Measurements from ENCODE around the gene MEPCE.

The MEPCE gene

GRCh38 chr7:100466653-100467605 lies 37.3 kb downstream of the MEPCE start:
- Histone ChIP-seq H3K4me3 (replicated peaks; ENCODE audit: low read depth, low read length) (no peak overlapping the region), H3K27me3 (replicated peaks; ENCODE audit: control insufficient read depth, insufficient read depth, low read length) (no peaks in the 10 kb centered on the region), H3K36me3 (ENCODE audit: control insufficient read depth, insufficient read depth, low read length) (peaks cover 24% of the 10 kb centered on the region)
- TF ChIP-seq, protein P1, sequence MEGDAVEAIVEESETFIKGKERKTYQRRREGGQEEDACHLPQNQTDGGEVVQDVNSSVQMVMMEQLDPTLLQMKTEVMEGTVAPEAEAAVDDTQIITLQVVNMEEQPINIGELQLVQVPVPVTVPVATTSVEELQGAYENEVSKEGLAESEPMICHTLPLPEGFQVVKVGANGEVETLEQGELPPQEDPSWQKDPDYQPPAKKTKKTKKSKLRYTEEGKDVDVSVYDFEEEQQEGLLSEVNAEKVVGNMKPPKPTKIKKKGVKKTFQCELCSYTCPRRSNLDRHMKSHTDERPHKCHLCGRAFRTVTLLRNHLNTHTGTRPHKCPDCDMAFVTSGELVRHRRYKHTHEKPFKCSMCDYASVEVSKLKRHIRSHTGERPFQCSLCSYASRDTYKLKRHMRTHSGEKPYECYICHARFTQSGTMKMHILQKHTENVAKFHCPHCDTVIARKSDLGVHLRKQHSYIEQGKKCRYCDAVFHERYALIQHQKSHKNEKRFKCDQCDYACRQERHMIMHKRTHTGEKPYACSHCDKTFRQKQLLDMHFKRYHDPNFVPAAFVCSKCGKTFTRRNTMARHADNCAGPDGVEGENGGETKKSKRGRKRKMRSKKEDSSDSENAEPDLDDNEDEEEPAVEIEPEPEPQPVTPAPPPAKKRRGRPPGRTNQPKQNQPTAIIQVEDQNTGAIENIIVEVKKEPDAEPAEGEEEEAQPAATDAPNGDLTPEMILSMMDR (IDR thresholded peaks at IDR 0.05; ENCODE audit: insufficient read depth, low read length, poor library complexity, severe bottlenecking) = no peak
- DNase-seq (ENCODE audit: extremely low read depth, insufficient read length) = no peak

GRCh38 chr7:100467638-100468373 lies 38.2 kb downstream of the MEPCE start:
- TF ChIP-seq, protein P1 (IDR thresholded peaks at IDR 0.05; ENCODE audit: insufficient read depth, low read length, poor library complexity, severe bottlenecking) = no peak
- Histone ChIP-seq H3K4me3 (replicated peaks; ENCODE audit: low read depth, low read length) (no peak overlapping the region), H3K36me3 (ENCODE audit: control insufficient read depth, insufficient read depth, low read length) (peaks cover 24% of the 10 kb centered on the region), H3K27me3 (replicated peaks; ENCODE audit: control insufficient read depth, insufficient read depth, low read length) (no peaks in the 10 kb centered on the region)
- no peak for DNase-seq (ENCODE audit: extremely low read depth, insufficient read length)

DNA sequence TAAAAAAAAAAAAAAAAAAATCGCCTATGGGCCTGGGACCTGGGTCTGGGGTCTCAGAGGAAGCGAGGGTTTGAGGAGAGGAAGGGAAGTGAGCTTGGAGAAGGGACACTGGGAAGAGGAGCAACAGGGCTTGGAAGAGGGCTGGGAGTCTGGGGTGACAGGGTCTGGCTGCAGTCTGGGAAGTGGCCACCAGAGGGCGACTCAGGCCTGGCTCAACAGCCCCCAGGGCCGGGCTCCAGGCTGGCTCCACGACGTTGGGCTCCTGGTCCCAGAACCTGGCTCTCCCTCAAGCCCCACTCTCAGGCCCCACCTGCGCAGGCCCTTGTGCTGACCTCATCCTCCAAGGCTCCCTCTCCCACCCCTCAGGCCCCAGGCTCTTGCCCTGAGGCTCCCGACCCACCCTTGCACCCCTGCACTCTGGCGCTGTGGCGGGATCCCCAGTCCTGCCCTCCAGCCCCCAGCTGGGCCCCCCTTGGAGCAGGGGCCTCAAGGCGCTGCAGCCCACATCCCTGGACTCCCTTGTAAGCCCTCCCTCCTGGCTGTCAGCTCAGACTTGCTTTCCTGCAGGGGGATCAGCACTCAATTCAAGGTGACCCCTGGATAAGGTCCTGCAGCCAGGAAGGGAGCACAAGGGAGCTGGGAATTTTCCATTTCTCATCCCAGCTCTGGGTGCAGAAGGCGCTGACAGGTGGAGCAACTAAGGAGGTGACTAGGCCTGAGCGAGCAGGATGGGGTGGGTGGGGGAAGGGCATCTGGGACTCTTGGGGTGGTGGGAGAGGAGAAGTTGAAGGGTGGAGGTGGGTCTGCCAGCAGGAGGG lies 39.8 kb downstream of the MEPCE start:
- TF ChIP-seq, protein P1 (IDR thresholded peaks at IDR 0.05; ENCODE audit: insufficient read depth, low read length, poor library complexity, severe bottlenecking) = peak; percentile 98
- peaks cover 25% of the 10 kb centered on the region for H3K36me3 ChIP-seq (ENCODE audit: control insufficient read depth, insufficient read depth, low read length)

DNA sequence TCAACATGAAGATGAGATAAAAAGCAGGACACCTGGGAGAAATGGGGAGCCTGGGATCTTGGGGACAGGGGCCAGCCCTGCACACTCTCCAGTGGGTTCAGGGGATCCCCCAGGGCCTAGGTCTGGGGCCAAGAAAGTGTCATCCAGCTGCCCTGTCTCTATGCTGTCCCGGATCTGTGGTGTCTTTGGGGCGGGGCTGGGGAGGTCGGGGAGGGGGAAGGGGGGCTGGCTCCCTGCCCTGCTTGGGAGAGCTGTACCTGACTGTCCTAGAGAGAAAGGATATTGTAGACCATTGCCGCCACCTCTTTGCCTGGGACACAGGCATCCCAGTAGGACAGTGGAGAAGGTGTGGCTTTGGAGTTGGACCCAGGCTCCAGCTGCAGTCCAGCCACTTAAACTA lies 41.4 kb downstream of the MEPCE start:
- Histone ChIP-seq H3K36me3 (ENCODE audit: control insufficient read depth, insufficient read depth, low read length) (peaks cover 29% of the 10 kb centered on the region), H3K4me3 (replicated peaks; ENCODE audit: low read depth, low read length) (no peak overlapping the region), H3K27me3 (replicated peaks; ENCODE audit: control insufficient read depth, insufficient read depth, low read length) (no peaks in the 10 kb centered on the region)
- DNase-seq (ENCODE audit: extremely low read depth, insufficient read length) = no peak
- TF ChIP-seq, protein P1 (IDR thresholded peaks at IDR 0.05; ENCODE audit: insufficient read depth, low read length, poor library complexity, severe bottlenecking) = no peak

More for the DNA sequence above, 39.8 kb downstream of the MEPCE start:
- H3K4me3 ChIP-seq (replicated peaks; ENCODE audit: low read depth, low read length) = no peak overlapping the region
- H3K27me3 ChIP-seq (replicated peaks; ENCODE audit: control insufficient read depth, insufficient read depth, low read length) = no peaks in the 10 kb centered on the region
- peak; percentile 67 for DNase-seq (ENCODE audit: extremely low read depth, insufficient read length)

- TF ChIP-seq, protein P1 (IDR thresholded peaks at IDR 0.05; ENCODE audit: insufficient read depth, low read length, poor library complexity, severe bottlenecking) = no peak
- peaks cover 20% of the 10 kb centered on the region for H3K36me3 ChIP-seq (ENCODE audit: control insufficient read depth, insufficient read depth, low read length)
- no peaks in the 10 kb centered on the region for H3K27me3 ChIP-seq (replicated peaks; ENCODE audit: control insufficient read depth, insufficient read depth, low read length)
- no peak for DNase-seq (ENCODE audit: extremely low read depth, insufficient read length)
- no peak overlapping the region for H3K4me3 ChIP-seq (replicated peaks; ENCODE audit: low read depth, low read length)
These were observed 42.7 kb downstream of the MEPCE start for GRCh38 chr7:100472121-100472851.

Data from GM06990 (cell line).